Sigmoid colon (tissue), 4 donors: ENCODE results near the gene NELFCD.

Experiments used
- EP300 ChIP-seq, 4 donors: sonication (generic); formaldehyde crosslinking; IDR thresholded peaks; one replicate each; pipeline ENCODE4 v1.6.1; 2017; ENCODE audit warnings: antibody characterized with exemption in 4 of 4
- POLR2A ChIP-seq, 2 donors: fragments of 450-650 bp; IDR thresholded peaks; one replicate each; pipeline ENCODE4 v1.6.1; 2016; ENCODE audit warnings: antibody characterized with exemption in 2 of 2, mild to moderate bottlenecking in 2 of 2, moderate library complexity in 2 of 2
- TF ChIP-seq, protein P1 (sequence below), 4 experiments: fragments of 450-650 bp in 3 of 4; fragments of 200-600 bp in 1 of 4; IDR thresholded peaks; one replicate each; pipeline ENCODE4 v1.5.1; 2016 to 2019; ENCODE audit warnings: antibody characterized with exemption in 4 of 4, mild to moderate bottlenecking in 3 of 4, moderate library complexity in 2 of 4

DNA sequence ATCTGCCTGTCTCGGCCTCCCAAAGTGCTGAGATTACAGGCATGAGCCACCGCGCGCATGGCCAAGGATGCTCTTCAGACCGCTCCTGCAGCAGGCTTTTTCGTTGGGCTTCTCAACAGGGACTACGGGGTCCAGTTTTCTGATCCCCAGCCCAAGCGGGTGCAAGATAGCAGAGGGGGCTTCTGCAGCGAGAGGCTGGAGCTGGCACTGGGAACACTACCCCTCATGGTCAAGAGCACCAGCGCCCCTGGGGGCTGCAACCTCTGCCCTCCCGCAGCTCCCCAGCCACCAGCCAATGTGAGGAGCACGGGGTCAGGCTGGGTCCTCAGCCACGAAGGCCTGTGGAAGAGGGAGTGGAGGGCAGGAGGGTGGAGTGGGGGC is 20.0 kb downstream of the NELFCD start:
- TF ChIP-seq POLR2A (IDR thresholded peaks at IDR 0.05) (no peak), EP300 (IDR thresholded peaks at IDR 0.05) (no peak)
- TF ChIP-seq, protein P1, sequence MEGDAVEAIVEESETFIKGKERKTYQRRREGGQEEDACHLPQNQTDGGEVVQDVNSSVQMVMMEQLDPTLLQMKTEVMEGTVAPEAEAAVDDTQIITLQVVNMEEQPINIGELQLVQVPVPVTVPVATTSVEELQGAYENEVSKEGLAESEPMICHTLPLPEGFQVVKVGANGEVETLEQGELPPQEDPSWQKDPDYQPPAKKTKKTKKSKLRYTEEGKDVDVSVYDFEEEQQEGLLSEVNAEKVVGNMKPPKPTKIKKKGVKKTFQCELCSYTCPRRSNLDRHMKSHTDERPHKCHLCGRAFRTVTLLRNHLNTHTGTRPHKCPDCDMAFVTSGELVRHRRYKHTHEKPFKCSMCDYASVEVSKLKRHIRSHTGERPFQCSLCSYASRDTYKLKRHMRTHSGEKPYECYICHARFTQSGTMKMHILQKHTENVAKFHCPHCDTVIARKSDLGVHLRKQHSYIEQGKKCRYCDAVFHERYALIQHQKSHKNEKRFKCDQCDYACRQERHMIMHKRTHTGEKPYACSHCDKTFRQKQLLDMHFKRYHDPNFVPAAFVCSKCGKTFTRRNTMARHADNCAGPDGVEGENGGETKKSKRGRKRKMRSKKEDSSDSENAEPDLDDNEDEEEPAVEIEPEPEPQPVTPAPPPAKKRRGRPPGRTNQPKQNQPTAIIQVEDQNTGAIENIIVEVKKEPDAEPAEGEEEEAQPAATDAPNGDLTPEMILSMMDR (IDR thresholded peaks at IDR 0.05), result no peak
